ENCODE measurements around the gene FXYD1.
"Not testable (repeated sequence)": the region's sequence is repeated elsewhere in the genome, so short reads cannot be mapped to it uniquely, and the experiment has no call there.

FXYD1 gene

GRCh38 chr19:35138305-35138892 lies at the start of gene FXYD1:
TSS of gene FXYD1 (plus strand) at chr19:35138824. CDS start at chr19:35140080, 1,256 bp downstream.
- DNase-seq (ENCODE audit: low read depth) = no peak

DNA sequence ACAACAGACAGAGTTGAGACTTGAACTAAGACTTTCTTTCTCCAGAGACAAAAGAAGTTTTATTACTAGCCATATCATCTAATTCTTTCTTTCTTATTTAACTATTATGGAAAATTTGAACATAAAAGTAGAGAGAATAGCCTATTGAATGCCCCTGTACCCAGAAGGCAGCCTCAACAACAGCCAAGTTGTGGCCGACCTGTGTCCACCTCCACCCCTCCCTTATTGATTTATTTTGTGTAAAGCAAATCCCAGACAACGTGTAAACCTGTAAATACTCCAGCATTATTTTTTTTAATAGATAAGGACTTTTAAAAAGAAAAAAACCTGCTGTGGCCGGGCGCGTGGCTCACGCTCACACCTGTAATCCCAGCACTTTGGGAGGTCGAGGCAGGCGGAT lies 49.1 kb upstream of the FXYD1 start:
- DNase-seq (ENCODE audit: low read depth) = no peak

GRCh38 chr19:35090160-35090505 lies 48.5 kb upstream of the FXYD1 start:
- DNase-seq (ENCODE audit: low read depth) = no peak

- no peak for DNase-seq (ENCODE audit: low read depth)
These were observed 48.0 kb upstream of the FXYD1 start for GRCh38 chr19:35090506-35091214.

GRCh38 chr19:35093430-35093829 lies 45.2 kb upstream of the FXYD1 start:
- no peak for DNase-seq (ENCODE audit: low read depth)

DNA sequence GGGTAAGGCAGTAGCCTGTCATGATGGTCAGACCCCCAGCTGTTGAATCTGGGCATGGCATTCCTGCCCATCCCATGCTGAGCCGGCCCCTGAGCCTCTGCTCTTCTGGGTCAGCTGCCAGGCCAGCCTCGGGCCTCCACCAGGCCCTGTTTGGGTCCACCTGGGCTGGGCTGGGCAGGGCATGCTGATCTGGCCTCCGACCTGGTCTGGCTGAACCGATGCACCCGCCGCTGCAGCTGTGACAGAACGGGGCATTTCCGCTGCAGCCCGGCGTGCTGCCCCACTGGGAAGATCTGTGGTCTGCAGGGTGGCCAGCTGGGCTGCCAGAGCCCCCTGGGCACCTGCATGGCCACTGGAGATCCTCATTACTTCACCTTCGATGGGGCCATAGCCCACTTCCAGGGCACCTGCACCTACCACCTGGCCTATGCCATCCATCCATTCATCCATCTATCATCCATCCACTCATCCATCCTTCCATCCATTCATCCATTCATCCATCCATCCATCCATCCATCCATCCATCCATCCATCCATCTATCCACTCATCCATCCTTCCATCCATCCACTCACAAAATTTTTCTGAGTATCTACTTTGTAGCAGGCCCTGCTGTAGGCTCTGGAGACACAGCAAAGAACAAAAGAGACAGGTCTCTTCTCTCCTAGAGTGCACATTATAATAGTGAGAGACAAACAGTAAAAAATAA lies 44.5 kb upstream of the FXYD1 start:
- DNase-seq (ENCODE audit: low read depth) = no peak

GRCh38 chr19:35094656-35095055 lies 44.0 kb upstream of the FXYD1 start:
- no peak for DNase-seq (ENCODE audit: low read depth)

DNA sequence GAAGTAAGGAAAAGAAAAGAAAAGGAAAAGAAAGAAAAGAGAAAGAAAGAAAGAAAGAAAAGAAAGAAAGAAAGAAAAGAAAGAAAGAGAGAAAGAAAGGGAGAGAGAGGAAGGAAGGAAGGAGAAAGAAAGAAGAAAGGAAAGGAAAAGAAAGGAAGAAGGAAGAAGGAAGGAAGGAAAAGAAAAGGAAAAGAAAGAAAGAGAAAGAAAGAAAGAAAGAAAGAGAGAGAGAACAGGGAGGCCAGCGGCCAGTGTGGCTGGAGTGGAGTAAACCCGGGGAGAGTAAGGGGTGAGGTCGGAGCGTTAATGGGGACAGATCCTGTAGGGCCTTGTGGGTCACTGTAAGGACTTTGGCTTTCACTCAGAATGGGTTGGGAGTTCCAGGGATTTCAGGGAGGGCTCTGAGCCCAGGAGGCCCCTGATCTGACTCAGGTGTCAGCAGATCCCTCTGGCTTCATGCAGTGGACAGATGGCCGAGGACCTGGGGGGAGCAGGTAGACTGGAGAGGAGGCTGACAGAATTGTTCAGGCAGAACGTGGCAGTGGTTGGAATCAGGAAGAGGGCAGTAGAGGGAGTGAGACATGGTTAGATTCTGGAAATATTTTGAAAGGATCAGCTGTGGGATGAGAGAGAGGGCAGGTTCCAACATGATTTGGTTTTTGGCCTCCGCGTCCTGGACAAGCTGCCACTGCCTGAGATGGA lies 42.8 kb upstream of the FXYD1 start:
- no peak for DNase-seq (ENCODE audit: low read depth)

DNA sequence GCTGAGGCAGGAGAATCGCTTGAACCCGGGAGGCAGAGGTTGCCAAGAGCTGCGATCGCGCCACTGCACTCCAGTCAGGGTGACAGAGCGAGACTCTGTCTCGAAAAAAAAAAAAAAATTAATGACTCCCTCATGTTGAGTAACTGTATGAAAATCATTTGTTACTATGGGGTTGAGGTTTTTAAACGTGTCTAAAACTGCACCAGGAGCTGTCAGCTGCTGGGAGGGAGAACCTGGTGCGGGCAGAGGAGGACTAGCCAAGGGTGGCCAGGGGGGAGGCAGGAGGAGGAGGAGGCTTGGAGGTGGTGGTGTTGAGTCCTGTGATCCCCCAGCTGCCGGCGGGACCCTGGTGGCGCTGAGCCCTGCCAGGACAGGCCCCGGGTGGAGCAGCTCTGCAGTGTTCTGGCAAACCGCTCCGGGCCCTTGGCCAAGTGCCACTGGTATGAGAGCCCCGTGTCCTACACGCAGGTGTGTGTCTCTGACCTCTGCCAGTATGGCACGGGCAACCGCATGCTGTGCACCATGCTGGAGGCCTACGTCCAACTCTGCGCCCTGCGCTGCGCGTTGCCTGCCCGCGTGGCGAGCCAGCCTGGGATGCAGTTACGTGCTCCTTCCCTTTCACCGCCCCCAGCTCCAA lies 40.1 kb upstream of the FXYD1 start:
- no peak for DNase-seq (ENCODE audit: low read depth)

GRCh38 chr19:35099155-35099896 lies 39.3 kb upstream of the FXYD1 start:
- no peak for DNase-seq (ENCODE audit: low read depth)

- no peak for DNase-seq (ENCODE audit: low read depth)
These were observed 38.7 kb upstream of the FXYD1 start for GRCh38 chr19:35099897-35100275.

- no peak for DNase-seq (ENCODE audit: low read depth)
These were observed 37.8 kb upstream of the FXYD1 start for GRCh38 chr19:35100588-35101533.

DNA sequence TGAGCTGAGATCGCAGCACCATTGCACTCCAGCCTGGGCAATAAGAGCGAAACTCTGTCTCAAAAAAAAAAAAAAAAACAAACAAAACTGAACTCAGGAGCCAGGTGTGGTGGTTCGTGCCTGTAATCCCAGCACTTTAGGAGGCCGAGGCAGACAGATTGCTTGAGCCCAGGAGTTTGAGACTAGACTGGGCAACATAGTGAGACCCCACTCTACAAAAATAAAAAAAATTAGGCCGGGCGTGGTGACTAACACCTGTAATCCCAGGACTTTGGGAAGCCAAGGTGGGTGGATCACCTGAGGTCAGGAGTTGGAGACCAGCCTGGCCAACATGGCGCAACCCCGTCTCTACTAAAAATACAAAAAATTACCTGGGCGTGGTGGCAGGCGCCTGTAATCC lies 36.7 kb upstream of the FXYD1 start:
- DNase-seq (ENCODE audit: low read depth) = not testable (repeated sequence)

DNA sequence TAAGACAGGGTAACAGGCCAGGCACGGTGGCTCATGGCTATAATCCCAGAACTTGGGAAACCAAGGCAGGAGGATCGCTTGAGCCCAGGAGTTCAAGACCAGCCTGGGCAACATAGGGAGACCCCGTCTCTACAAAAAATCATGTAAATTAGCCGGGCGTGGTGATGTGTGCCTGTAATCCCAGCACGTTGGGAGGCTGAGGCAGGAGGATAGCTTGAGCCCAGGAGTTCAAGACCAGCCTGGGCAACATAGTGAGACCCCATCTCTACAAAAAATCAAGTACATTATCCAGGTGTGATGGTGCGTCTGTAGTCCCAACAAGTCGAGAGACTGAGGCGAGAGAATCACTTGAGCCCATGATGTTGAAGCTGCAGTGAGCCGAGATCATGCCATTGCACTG lies 35.0 kb upstream of the FXYD1 start:
- not testable (repeated sequence) for DNase-seq (ENCODE audit: low read depth)

GRCh38 chr19:35104361-35104760 lies 34.3 kb upstream of the FXYD1 start:
- DNase-seq (ENCODE audit: low read depth) = no peak

GRCh38 chr19:35105047-35105410 lies 33.6 kb upstream of the FXYD1 start:
- no peak for DNase-seq (ENCODE audit: low read depth)

DNA sequence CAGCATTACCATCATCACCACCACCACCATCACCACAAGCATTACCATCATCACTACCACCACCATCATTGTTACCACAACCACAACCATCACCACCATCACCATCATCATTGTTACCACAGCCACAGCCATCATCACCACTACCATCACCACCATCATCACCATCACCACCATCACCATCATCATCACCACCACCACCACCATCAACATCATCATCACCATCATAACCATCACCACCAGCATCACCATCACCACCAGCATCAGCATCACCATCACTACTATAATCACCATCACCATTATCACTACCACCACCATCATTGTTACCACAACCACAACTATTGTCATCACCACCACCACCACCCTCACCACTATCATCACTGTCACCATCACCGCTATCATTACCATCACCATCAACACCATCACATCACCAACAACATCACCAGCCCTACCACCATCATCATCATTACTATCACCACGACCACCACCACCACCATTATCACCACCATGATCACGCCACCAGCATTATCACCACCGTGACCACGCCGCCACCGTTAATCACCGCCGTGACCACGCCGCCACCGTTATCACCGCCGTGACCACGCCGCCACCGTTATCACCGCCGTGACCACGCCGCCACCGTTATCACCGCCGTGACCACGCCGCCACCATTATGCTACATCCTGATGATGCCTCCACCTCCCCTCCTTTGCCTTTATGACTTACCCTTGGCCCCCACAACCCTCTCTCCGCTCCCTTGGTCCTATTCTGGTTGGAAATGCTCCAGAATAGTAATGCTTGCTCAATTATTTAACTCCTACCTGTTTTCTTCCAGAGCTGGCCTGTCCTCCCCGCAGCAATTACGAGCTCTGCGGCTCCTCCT lies 33.0 kb upstream of the FXYD1 start:
- DNase-seq (ENCODE audit: low read depth) = no peak

DNA sequence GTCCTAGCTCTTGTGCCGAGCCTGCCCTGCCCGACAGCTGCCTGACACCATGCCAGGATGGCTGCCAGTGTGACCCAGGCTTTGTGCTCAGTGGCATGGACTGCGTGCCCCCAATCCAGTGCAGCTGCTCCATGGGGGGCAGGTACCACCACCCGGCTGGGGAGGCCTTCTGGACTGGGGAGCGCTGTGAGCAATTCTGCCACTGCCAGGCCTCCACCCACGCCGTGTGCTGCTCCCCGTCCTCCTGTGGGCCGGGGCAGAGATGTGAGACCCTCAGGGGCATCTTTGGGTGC lies 32.4 kb upstream of the FXYD1 start:
- DNase-seq (ENCODE audit: low read depth) = no peak

DNA sequence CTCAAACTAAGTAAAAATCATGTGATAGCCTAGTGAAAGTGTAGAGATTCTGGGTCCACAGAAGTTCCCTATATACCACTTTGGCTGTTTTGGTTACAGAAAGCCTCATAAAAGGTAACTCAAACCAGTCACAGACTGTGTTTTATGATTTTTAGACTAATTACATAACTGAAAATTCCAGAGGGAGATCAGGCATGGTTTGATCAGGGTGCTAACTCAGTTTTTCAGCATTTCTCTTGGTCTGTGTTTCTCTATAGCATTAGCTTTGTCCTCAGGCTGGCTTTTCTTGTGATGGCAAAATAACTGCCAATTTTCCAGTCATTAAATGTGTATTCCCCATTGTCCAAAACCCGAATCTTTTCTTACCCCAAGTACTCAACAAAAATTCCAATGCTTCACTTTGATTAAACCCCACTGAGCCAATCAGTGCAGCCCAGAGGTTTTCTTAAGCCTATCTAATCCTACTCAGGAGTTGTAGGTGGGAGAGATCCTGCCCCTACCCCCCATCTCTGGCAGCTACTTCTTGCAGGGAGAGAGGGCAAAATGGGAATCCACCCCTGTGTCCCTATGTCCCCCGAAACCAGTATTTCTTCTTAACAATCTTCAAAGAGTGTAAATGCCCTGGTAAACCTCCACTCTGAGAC lies 31.6 kb upstream of the FXYD1 start:
- no peak for DNase-seq (ENCODE audit: low read depth)
